ENCODE measurements around the gene ATP6V1B1.

Gene ATP6V1B1

GRCh38 chr2:70967189-70967588 is 31.5 kb downstream of the ATP6V1B1 start:
- H4K20me1 ChIP-seq (ENCODE audit: insufficient read depth, low read length, poor library complexity, severe bottlenecking): no peaks in the 10 kb centered on the region
- H3K27me3 ChIP-seq (ENCODE audit: insufficient read depth, low read length, poor library complexity, severe bottlenecking): no peaks in the 10 kb centered on the region
- no peak overlapping the region for H3K4me3 ChIP-seq (ENCODE audit: low read length, poor library complexity, severe bottlenecking)
- H3K9me3 ChIP-seq (ENCODE audit: insufficient read depth, low read depth, low read length): no peaks in the 10 kb centered on the region
- H3K4me1 ChIP-seq (ENCODE audit: insufficient read depth, low read length, poor library complexity, severe bottlenecking): no peaks in the 10 kb centered on the region
- H3K9me2 ChIP-seq (replicated peaks; ENCODE audit: low read depth, low read length): no peaks in the 10 kb centered on the region
- H3K4me2 ChIP-seq (ENCODE audit: low read depth, low read length, poor library complexity, severe bottlenecking): no peak overlapping the region
- H3K9ac ChIP-seq (ENCODE audit: low read depth, low read length, poor library complexity, severe bottlenecking): no peak overlapping the region
- no peak overlapping the region for H2AFZ ChIP-seq (ENCODE audit: low read length)
- H3K36me3 ChIP-seq (ENCODE audit: insufficient read depth, low read length): no peaks in the 10 kb centered on the region
- H3F3A ChIP-seq (ENCODE audit: low read depth): no peaks in the 10 kb centered on the region
- TF ChIP-seq EZH2phosphoT487 (IDR thresholded peaks at IDR 0.05; ENCODE audit: borderline replicate concordance) (no peak), CTCF (conservative IDR thresholded peaks at IDR 0.05; ENCODE audit: low read length) (no peak)
- H3K79me2 ChIP-seq (ENCODE audit: insufficient read depth, low read length): no peaks in the 10 kb centered on the region

- H3K9ac ChIP-seq (ENCODE audit: low read depth, low read length, poor library complexity, severe bottlenecking): no peak overlapping the region
- no peaks in the 10 kb centered on the region for H3K79me2 ChIP-seq (ENCODE audit: insufficient read depth, low read length)
- no peaks in the 10 kb centered on the region for H3F3A ChIP-seq (ENCODE audit: low read depth)
- H3K4me2 ChIP-seq (ENCODE audit: low read depth, low read length, poor library complexity, severe bottlenecking): no peak overlapping the region
- H3K9me2 ChIP-seq (replicated peaks; ENCODE audit: low read depth, low read length): no peaks in the 10 kb centered on the region
- no peak for TF ChIP-seq CTCF (conservative IDR thresholded peaks at IDR 0.05; ENCODE audit: low read length)
- TF ChIP-seq EZH2phosphoT487 (IDR thresholded peaks at IDR 0.05; ENCODE audit: borderline replicate concordance): no peak
- H3K4me3 ChIP-seq (ENCODE audit: low read length, poor library complexity, severe bottlenecking): no peak overlapping the region
- no peaks in the 10 kb centered on the region for H3K9me3 ChIP-seq (ENCODE audit: insufficient read depth, low read depth, low read length)
- no peaks in the 10 kb centered on the region for H4K20me1 ChIP-seq (ENCODE audit: insufficient read depth, low read length, poor library complexity, severe bottlenecking)
- peaks cover 4% of the 10 kb centered on the region for H3K4me1 ChIP-seq (ENCODE audit: insufficient read depth, low read length, poor library complexity, severe bottlenecking)
- no peak overlapping the region for H2AFZ ChIP-seq (ENCODE audit: low read length)
- no peaks in the 10 kb centered on the region for H3K27me3 ChIP-seq (ENCODE audit: insufficient read depth, low read length, poor library complexity, severe bottlenecking)
- H3K36me3 ChIP-seq (ENCODE audit: insufficient read depth, low read length): no peaks in the 10 kb centered on the region
Observed at GRCh38 chr2:70974592-70974991, 38.9 kb downstream of the ATP6V1B1 start.

- Histone ChIP-seq H2AFZ (ENCODE audit: low read length) (no peak overlapping the region), H3K9me2 (replicated peaks; ENCODE audit: low read depth, low read length) (no peaks in the 10 kb centered on the region), H3K9ac (ENCODE audit: low read depth, low read length, poor library complexity, severe bottlenecking) (no peak overlapping the region), H3F3A (ENCODE audit: low read depth) (no peaks in the 10 kb centered on the region), H3K27me3 (ENCODE audit: insufficient read depth, low read length, poor library complexity, severe bottlenecking) (no peaks in the 10 kb centered on the region), H3K4me3 (ENCODE audit: low read length, poor library complexity, severe bottlenecking) (no peak overlapping the region), H4K20me1 (ENCODE audit: insufficient read depth, low read length, poor library complexity, severe bottlenecking) (no peaks in the 10 kb centered on the region), H3K4me1 (ENCODE audit: insufficient read depth, low read length, poor library complexity, severe bottlenecking) (peaks cover 4% of the 10 kb centered on the region), H3K36me3 (ENCODE audit: insufficient read depth, low read length) (no peaks in the 10 kb centered on the region), H3K79me2 (ENCODE audit: insufficient read depth, low read length) (no peaks in the 10 kb centered on the region), H3K4me2 (ENCODE audit: low read depth, low read length, poor library complexity, severe bottlenecking) (no peak overlapping the region), H3K9me3 (ENCODE audit: insufficient read depth, low read depth, low read length) (no peaks in the 10 kb centered on the region)
- TF ChIP-seq CTCF (conservative IDR thresholded peaks at IDR 0.05; ENCODE audit: low read length) (no peak), EZH2phosphoT487 (IDR thresholded peaks at IDR 0.05; ENCODE audit: borderline replicate concordance) (no peak)
Observed at GRCh38 chr2:70975237-70975636, 39.5 kb downstream of the ATP6V1B1 start.

Measured in Loucy (cell line).